H1 (cell line): ENCODE data around the gene DNAH8. TPM values are rescaled to one million over a fixed set of nuclear protein-coding genes. Genes with fewer than 3 reads are reported as not detected.

Source experiments
- CTCF ChIA-PET: fragments of 300-600 bp; sonication (Branson Sonifier 250); formaldehyde crosslinking; loops from one replicate; lab custom pipeline; 2021; ENCODE audit not compliant: partially characterized antibody; lab: Charles Lee
- POLR2A ChIA-PET: fragments of 300-600 bp; sonication (Branson Sonifier 250); formaldehyde crosslinking; loops from one replicate; lab custom pipeline; 2021; ENCODE audit warnings: inconsistent platforms; ENCODE audit not compliant: partially characterized antibody; lab: Charles Lee
- DNase-seq, 2 experiments: peaks; one replicate each; pipeline versions ENCODE4 v3.0.0 to v3.0.0-alpha.2; 2010 to 2022; ENCODE audit warnings: low spot score in 2 of 2, low read depth in 1 of 2, mixed read lengths in 1 of 2
- FAIRE-seq: peaks from 2 replicates; lab custom pipeline; 2011; peaks lifted over from hg19 to GRCh38; lab: Jason Lieb, UNC
- H2AFZ ChIP-seq: 2 replicates; pipeline ENCODE4 v1.8.1; 2012; ENCODE audit warnings: low read length, inconsistent platforms
- H2AK5ac ChIP-seq: 2 replicates; pipeline ENCODE4 v1.6.1; 2013; ENCODE audit warnings: low read depth, low read length
- H2BK120ac ChIP-seq: replicated peaks from 2 replicates; pipeline ENCODE3; 2013; ENCODE audit warnings: low read depth, low read length, inconsistent platforms
- H2BK12ac ChIP-seq: 2 replicates; pipeline ENCODE4 v1.6.1; 2013; ENCODE audit warnings: low read depth, low read length
- H2BK15ac ChIP-seq: 2 replicates; pipeline ENCODE4 v1.6.1; 2013; ENCODE audit warnings: low read length
- H2BK20ac ChIP-seq: 2 replicates; pipeline ENCODE4 v1.6.1; 2013; ENCODE audit warnings: low read length
- H2BK5ac ChIP-seq: 2 replicates; pipeline ENCODE4 v1.6.1; 2013; ENCODE audit warnings: low read depth, low read length
- H3K14ac ChIP-seq: 2 replicates; pipeline ENCODE4 v1.6.1; 2013; ENCODE audit warnings: inconsistent platforms; ENCODE audit not compliant: insufficient read length
- H3K18ac ChIP-seq: 2 replicates; pipeline ENCODE4 v1.6.1; 2013; ENCODE audit warnings: low read length; ENCODE audit errors: extremely low read depth
- H3K23ac ChIP-seq: 2 replicates; pipeline ENCODE4 v1.6.1; 2013; ENCODE audit warnings: inconsistent platforms; ENCODE audit not compliant: insufficient read length
- H3K23me2 ChIP-seq: 2 replicates; pipeline ENCODE4 v1.6.1; 2013; ENCODE audit warnings: low read depth, low read length
- H3K27ac ChIP-seq: 2 replicates; pipeline ENCODE4 v1.6.1; 2011; ENCODE audit warnings: low read depth, low read length, inconsistent platforms
- H3K27me3 ChIP-seq, 4 experiments: replicated peaks in 1 of 4; 1 replicate in 1 of 4; 2 replicates in 3 of 4; pipeline versions ENCODE4 v1.6.1 to v1.8.1; 2011 to 2013; ENCODE audit warnings: low read length in 3 of 4, mild to moderate bottlenecking in 3 of 4, inconsistent platforms in 2 of 4, mixed read lengths in 2 of 4, moderate library complexity in 1 of 4; ENCODE audit not compliant: control insufficient read depth in 3 of 4, insufficient read depth in 3 of 4; ENCODE audit errors: extremely low read depth in 1 of 4
- H3K36me3 ChIP-seq, 4 experiments: 2 replicates each; pipeline versions ENCODE4 v1.6.1 to v1.8.1; 2011 to 2013; ENCODE audit warnings: mild to moderate bottlenecking in 4 of 4, low read length in 3 of 4, moderate library complexity in 2 of 4, control low read depth in 1 of 4, inconsistent platforms in 1 of 4; ENCODE audit not compliant: insufficient read depth in 4 of 4, control insufficient read depth in 2 of 4
- H3K4ac ChIP-seq: replicated peaks from 2 replicates; pipeline ENCODE3; 2013; ENCODE audit warnings: low read length, low read depth, mixed read lengths, inconsistent platforms; ENCODE audit not compliant: insufficient read length
- H3K4me1 ChIP-seq, 4 experiments: replicated peaks in 1 of 4; 1 replicate in 1 of 4; 2 replicates in 3 of 4; pipeline versions ENCODE4 v1.6.1 to v1.8.1; 2011 to 2013; ENCODE audit warnings: low read length in 3 of 4, inconsistent platforms in 2 of 4, mixed read lengths in 1 of 4; ENCODE audit not compliant: insufficient read depth in 4 of 4, control insufficient read depth in 3 of 4
- H3K4me2 ChIP-seq, 2 experiments: 2 replicates each; pipeline versions ENCODE4 v1.6.1 to v1.8.1; 2011 to 2013; ENCODE audit warnings: low read depth in 2 of 2, low read length in 2 of 2, control low read depth in 1 of 2, inconsistent platforms in 1 of 2, mild to moderate bottlenecking in 1 of 2; ENCODE audit not compliant: insufficient read depth in 1 of 2
- H3K4me3 ChIP-seq, 4 experiments: fragments of 200-600, 300-600 bp in 1 of 4; sonication (generic), shearing (Covaris generic), sonication (Bioruptor Twin) in 1 of 4; 2 replicates each; pipeline versions ENCODE4 v1.5.1 to v1.8.1; 2011 to 2016; ENCODE audit warnings: low read length in 4 of 4, low read depth in 3 of 4, control low read depth in 2 of 4, inconsistent platforms in 2 of 4, mild to moderate bottlenecking in 2 of 4, mixed read lengths in 1 of 4, moderate library complexity in 1 of 4; ENCODE audit not compliant: insufficient read depth in 2 of 4; ENCODE audit errors: extremely low read depth in 1 of 4
- H3K56ac ChIP-seq: replicated peaks from 2 replicates; pipeline ENCODE3; 2013; ENCODE audit warnings: low read depth, mild to moderate bottlenecking, mixed read lengths, low read length, inconsistent platforms; ENCODE audit not compliant: insufficient read length
- H3K79me1 ChIP-seq: 2 replicates; pipeline ENCODE4 v1.6.1; 2013; ENCODE audit warnings: low read depth, low read length, control low read depth
- H3K79me2 ChIP-seq, 2 experiments: 2 replicates each; pipeline versions ENCODE4 v1.6.1 to v1.8.1; 2012 to 2013; ENCODE audit warnings: low read length in 2 of 2, mild to moderate bottlenecking in 2 of 2, inconsistent platforms in 1 of 2; ENCODE audit not compliant: insufficient read depth in 2 of 2, control insufficient read depth in 1 of 2
- H3K9ac ChIP-seq, 4 experiments: replicated peaks in 1 of 4; 1 replicate in 1 of 4; 2 replicates in 3 of 4; pipeline versions ENCODE4 v1.6.1 to v1.8.1; 2011 to 2013; ENCODE audit warnings: low read depth in 3 of 4, low read length in 3 of 4, control low read depth in 2 of 4, mild to moderate bottlenecking in 2 of 4, moderate library complexity in 2 of 4, inconsistent platforms in 1 of 4; ENCODE audit errors: extremely low read depth in 1 of 4
- H3K9me3 ChIP-seq, 2 experiments: 2 replicates each; pipeline versions ENCODE4 v1.6.1 to v1.8.1; 2012 to 2013; ENCODE audit warnings: mild to moderate bottlenecking in 2 of 2, moderate library complexity in 2 of 2, control low read depth in 1 of 2, inconsistent platforms in 1 of 2, low read depth in 1 of 2, low read length in 1 of 2, mixed read lengths in 1 of 2; ENCODE audit not compliant: insufficient read depth in 2 of 2
- H4K20me1 ChIP-seq, 2 experiments: replicated peaks in 1 of 2; 2 replicates each; pipeline versions ENCODE3 to v1.8.1; 2011 to 2013; ENCODE audit warnings: inconsistent platforms in 2 of 2, low read length in 2 of 2, mild to moderate bottlenecking in 1 of 2; ENCODE audit not compliant: insufficient read depth in 2 of 2, control insufficient read depth in 1 of 2
- H4K5ac ChIP-seq: 2 replicates; pipeline ENCODE4 v1.6.1; 2013; ENCODE audit warnings: low read length, low read depth, mixed read lengths, inconsistent platforms; ENCODE audit not compliant: insufficient read length
- H4K8ac ChIP-seq: 2 replicates; pipeline ENCODE4 v1.8.0; 2013; ENCODE audit warnings: mild to moderate bottlenecking, moderate library complexity, low read length, inconsistent platforms; ENCODE audit not compliant: insufficient read depth; ENCODE audit errors: extremely low read depth
- H4K91ac ChIP-seq: replicated peaks from 2 replicates; pipeline ENCODE3; 2013; ENCODE audit warnings: low read length, mixed read lengths, inconsistent platforms; ENCODE audit not compliant: insufficient read length
- CEBPB ChIP-seq: IDR thresholded peaks from 2 replicates; pipeline ENCODE4 v1.6.1; 2012; ENCODE audit warnings: low read depth, low read length
- EP300 ChIP-seq, 2 experiments: IDR thresholded peaks; 1 replicate in 1 of 2; 2 replicates in 1 of 2; pipeline ENCODE4 v1.6.1; 2011 to 2012; ENCODE audit warnings: low read depth in 2 of 2, low read length in 2 of 2, mild to moderate bottlenecking in 2 of 2, borderline replicate concordance in 1 of 2, inconsistent platforms in 1 of 2, moderate library complexity in 1 of 2
- HDAC2 ChIP-seq, 2 experiments: fragments of 300-600 bp in 1 of 2; sonication (generic) in 1 of 2; IDR thresholded peaks; 2 replicates each; pipeline ENCODE4 v1.6.1; 2011 to 2012; ENCODE audit warnings: low read depth in 2 of 2, low read length in 2 of 2, mild to moderate bottlenecking in 2 of 2, moderate library complexity in 2 of 2, borderline replicate concordance in 1 of 2, inconsistent platforms in 1 of 2
- SIX5 ChIP-seq: IDR thresholded peaks from 2 replicates; pipeline ENCODE4 v1.6.1; 2011; ENCODE audit warnings: mild to moderate bottlenecking, low read depth, low read length
- SP1 ChIP-seq: IDR thresholded peaks from 2 replicates; pipeline ENCODE4 v1.6.1; 2011; ENCODE audit warnings: low read depth, low read length
- WGBS, 2 experiments: shearing (Covaris generic) in 1 of 2; methylation state at CpG; one replicate each; pipeline versions ENCODE4 v1.1.6 to v1.1.7; 2013 to 2015; ENCODE audit warnings: low lambda C conversion rate in 2 of 2, mixed read lengths in 2 of 2, inconsistent platforms in 1 of 2, low coverage in 1 of 2, missing lambda C conversion rate in 1 of 2; ENCODE audit not compliant: insufficient replicate concordance in 2 of 2, insufficient coverage in 1 of 2, insufficient read length in 1 of 2; ENCODE audit errors: extremely low coverage in 1 of 2, missing lambda C conversion rate in 1 of 2; 5-methylcytosine and 5-hydroxymethylcytosine counted together
- polyA plus RNA-seq, 7 experiments: library from polyadenylated mRNA; depleted of rRNA in 3 of 7; stranded (reverse) in 5 of 7; unstranded in 2 of 7; fragments of >200 nt in 5 of 7; fragments of 200-250 nt in 2 of 7; gene quantifications; 1 replicate in 5 of 7; 2 replicates in 1 of 7; 4 replicates in 1 of 7; pipeline versions ENCODE4 v1.2.1 to v1.2.3, GENCODE V29; 2011 to 2013; ENCODE audit warnings: missing spikeins in 2 of 7, mixed read lengths in 2 of 7
- total RNA-seq: library from RNA; stranded (reverse); fragmentation: NEBNext Ultra II Directional; extraction: Animal tissue kit (Norgen Biotek cat#: 25700); gene quantifications from 2 replicates; pipeline ENCODE4 v1.2.1, GENCODE V29; 2021

The DNAH8 gene
- total and polyA plus RNA-seq, 2 of the 8 experiments (the other 6 are each of a cell fraction or from before 2014, with no cell fraction given), result under 0.01 TPM; not detected in 1

DNA sequence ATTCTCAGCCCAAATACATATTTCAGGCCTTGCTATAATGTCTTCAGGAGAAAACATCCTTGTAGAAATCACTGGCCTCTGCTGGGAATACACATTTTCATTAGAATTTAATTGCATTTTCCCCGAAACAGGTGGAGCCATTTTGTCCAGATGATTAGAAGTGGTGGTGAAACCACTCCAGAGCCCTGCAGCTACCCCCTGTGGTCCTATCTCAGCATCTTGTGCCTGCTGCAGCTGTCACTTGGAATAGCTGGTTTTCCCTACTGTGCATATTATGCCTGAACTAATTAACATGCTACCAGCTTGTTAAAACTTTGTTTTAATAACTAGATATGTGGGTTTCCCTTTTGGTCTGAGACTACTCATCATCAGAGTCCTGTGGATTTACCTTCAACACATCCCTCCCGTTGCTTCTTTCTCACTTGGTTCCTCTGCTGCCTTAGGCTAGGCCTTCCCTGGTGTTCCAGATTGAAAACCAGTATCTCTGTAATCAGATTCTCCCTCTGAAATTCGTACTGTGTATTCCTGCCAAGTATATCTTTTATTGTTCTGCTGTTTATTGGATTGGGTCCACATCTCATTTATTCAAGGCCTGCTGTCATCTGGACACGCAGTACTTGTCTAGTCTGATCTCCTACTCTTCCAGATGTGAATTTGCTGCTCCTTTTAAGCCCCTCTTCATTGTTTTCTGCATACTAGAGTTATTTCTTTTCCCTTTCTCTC lies 15.2 kb downstream of the DNAH8 start:
- FAIRE-seq (no peak), DNase-seq (no peak)
- H2BK20ac ChIP-seq, result no peak overlapping the region
- H3K4ac ChIP-seq, result no peak overlapping the region
- H2AK5ac ChIP-seq, result no peak overlapping the region
- H4K20me1 ChIP-seq, result no peaks in the 10 kb centered on the region
- no peak overlapping the region for H3K23ac ChIP-seq
- no peak overlapping the region for H4K8ac ChIP-seq
- no peak overlapping the region for H3K56ac ChIP-seq
- no peak overlapping the region for H3K27ac ChIP-seq
- no peak overlapping the region for H4K91ac ChIP-seq
- CTCF ChIA-PET, result interaction anchor here (1.0 kb wide), 1 partner anchor 9 kb away, joined by 4 read pairs; no protein-coding TSS in a partner anchor
- H3K79me1 ChIP-seq, result no peaks in the 10 kb centered on the region
- H3K4me2 ChIP-seq, result no peak overlapping the region
- no peak overlapping the region for H2AFZ ChIP-seq
- H2BK5ac ChIP-seq, result no peak overlapping the region
- no peak overlapping the region for H3K14ac ChIP-seq
- no peak overlapping the region for H3K9ac ChIP-seq
- no peaks in the 10 kb centered on the region for H3K27me3 ChIP-seq
- no peaks in the 10 kb centered on the region for H3K4me1 ChIP-seq
- TF ChIP-seq EP300 (IDR thresholded peaks at IDR 0.05; ENCODE audit: borderline replicate concordance in 1 of 2, low read depth in 2 of 2, low read length in 2 of 2) (no peak), HDAC2 (IDR thresholded peaks at IDR 0.05; ENCODE audit: borderline replicate concordance in 1 of 2, low read depth in 2 of 2, low read length in 2 of 2) (no peak), SIX5 (no peak), SP1 (no peak), CEBPB (no peak)
- H2BK120ac ChIP-seq, result no peak overlapping the region
- H3K23me2 ChIP-seq, result no peaks in the 10 kb centered on the region
- no peaks in the 10 kb centered on the region for H3K79me2 ChIP-seq
- no peak overlapping the region for H3K4me3 ChIP-seq
- H2BK12ac ChIP-seq, result no peak overlapping the region
- POLR2A ChIA-PET, result no interaction called here
- H3K9me3 ChIP-seq, result peaks cover 0 to 2% of the 10 kb centered on the region in 2 experiments; a peak in 1 of 4 replicates
- H4K5ac ChIP-seq, result no peak overlapping the region
- H3K36me3 ChIP-seq, result no peaks in the 10 kb centered on the region
- 87% methylated on average over 4 of the region's 4 CpGs; no CpG with 5 or more reads in 1 of the 2 experiments for WGBS, 2 experiments
- H3K18ac ChIP-seq, result no peak overlapping the region
- H2BK15ac ChIP-seq, result no peak overlapping the region
